GM19468 (cell line): ENCODE results near the gene SS18L1.

Source experiments
- ATAC-seq: cut with Tn5 transposase; IDR thresholded peaks from one replicate; pipeline ENCODE4 v1.9.1; 2021; ENCODE audit warnings: mild to moderate bottlenecking, moderate library complexity, moderate number of reproducible peaks; ENCODE audit not compliant: unreplicated experiment; ENCODE audit errors: extremely low read depth

SS18L1 gene

DNA sequence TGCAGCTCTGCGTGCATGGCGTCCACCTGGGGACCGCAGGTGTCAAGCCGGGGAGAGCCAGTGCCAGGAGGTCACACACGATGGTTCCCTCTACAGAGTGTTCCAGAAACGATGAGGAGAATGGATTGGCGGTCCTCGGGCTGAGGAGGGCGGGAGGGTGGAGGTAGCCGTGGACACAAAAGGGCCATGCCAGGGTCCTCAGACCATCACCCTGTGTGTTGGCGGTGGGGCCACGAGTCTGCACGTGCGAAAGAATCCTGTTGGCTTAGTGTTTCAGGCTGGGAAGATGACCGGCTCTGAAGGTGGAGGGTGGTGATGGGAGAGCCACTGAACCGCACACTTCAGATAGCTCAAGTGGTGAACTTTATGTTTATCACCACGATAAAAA, 62.8 kb downstream of the SS18L1 start:
- no peak for ATAC-seq

GRCh38 chr20:62208061-62208794, 64.7 kb downstream of the SS18L1 start:
- no peak for ATAC-seq

- no peak for ATAC-seq
Observed at GRCh38 chr20:62208795-62209755, 65.5 kb downstream of the SS18L1 start.

DNA sequence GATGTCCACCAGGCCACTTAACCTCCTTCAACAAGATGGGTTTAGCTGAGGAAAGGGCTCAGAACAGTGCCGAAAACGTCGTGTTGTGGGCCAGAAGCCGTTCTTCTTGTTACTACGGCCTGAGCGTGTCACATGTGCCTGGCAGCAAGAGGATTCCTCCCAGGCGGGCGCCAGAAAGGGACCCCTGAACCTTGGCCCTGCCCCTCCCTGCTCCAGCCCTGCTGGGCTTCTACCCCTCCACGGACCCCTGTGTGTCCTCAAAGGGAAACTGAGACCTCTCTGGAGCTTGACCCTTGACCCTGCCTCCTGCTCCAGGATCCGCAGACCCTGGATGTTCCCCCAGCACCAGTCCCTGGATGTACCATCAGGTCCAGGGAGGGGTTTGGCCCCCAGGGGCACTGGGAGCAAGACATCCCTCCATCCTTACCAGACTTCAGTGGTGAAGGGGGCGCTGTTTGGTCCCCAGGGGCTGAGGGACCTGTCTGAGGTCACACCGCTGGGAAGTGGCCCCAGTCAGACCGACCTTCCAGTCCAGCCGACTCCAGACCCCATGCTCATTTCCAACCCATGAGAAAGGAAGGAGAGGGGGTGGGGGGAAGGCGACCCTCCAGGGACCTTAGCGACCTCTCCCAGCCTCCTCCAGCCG, 66.4 kb downstream of the SS18L1 start:
- ATAC-seq, result no peak

GRCh38 chr20:62210496-62210855, 66.9 kb downstream of the SS18L1 start:
- ATAC-seq, result no peak

- no peak for ATAC-seq
Observed at GRCh38 chr20:62211216-62211615, 67.6 kb downstream of the SS18L1 start.

DNA sequence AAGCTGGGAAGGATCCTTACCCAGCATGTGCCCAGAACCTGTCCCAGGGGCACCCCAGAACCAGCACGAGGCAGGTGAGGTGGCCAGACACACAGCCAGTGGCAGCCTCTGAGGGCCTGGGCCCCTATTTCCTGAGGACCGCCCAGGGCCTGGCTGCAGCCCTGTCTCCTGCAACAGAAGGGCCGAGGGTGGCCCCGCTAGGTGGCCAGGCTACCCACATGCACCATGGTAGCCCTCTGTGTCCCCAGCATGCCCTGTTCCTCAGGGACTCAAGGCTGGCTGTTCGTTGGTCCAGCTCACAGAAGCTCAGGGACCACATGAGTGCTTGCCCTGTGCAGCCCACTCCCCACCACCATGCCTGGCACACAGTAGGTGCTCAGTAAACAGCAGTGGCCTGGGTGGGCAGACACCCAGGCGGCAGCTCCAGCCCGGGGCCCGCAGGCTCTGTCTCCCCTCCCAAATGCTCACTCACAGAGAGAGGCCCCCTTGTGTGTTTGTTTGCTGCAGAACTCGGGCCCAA, 68.3 kb downstream of the SS18L1 start:
- ATAC-seq, result no peak

DNA sequence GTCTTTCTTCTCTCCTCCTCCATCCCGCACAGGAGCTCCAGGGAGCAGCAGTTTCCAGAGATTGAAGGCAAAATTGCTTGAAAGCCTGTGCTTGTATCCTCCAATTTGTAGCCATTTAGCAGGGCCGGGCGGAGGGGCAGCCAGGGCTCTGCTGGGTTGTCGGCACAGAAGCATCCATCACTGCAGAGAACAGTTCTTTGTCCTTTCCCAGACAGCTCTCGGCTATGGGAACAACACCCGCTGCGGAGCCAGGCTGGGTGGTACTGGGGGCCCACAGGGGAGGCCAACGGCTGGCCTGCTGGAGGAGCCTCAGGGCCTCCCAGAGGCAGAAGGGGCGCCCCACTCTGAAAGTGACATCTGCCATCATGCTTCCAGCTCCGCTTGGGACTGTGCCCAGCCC, 68.7 kb downstream of the SS18L1 start:
- no peak for ATAC-seq

DNA sequence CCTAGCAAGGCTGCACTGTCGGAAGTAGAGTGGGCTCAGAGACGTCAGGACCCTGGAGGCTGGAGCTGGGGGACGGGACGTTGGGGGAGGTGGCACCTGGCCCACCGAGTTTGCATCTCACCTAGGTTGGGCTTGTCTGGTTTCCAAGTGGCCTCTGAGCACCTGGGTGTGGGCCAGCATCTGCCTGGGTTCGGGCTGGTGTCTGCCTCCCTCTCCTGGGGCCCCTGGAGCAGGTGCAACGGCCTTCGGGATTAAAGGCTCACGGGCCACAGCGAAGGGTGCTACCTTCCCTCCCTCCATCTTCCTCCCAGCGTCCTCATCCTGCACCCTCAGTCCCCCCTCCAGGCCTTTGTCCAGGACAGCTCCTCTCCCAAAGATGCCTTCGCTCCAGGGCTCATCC, 70.5 kb downstream of the SS18L1 start:
- no peak for ATAC-seq

- ATAC-seq, result no peak
Observed at GRCh38 chr20:62215020-62215990, 71.7 kb downstream of the SS18L1 start.

DNA sequence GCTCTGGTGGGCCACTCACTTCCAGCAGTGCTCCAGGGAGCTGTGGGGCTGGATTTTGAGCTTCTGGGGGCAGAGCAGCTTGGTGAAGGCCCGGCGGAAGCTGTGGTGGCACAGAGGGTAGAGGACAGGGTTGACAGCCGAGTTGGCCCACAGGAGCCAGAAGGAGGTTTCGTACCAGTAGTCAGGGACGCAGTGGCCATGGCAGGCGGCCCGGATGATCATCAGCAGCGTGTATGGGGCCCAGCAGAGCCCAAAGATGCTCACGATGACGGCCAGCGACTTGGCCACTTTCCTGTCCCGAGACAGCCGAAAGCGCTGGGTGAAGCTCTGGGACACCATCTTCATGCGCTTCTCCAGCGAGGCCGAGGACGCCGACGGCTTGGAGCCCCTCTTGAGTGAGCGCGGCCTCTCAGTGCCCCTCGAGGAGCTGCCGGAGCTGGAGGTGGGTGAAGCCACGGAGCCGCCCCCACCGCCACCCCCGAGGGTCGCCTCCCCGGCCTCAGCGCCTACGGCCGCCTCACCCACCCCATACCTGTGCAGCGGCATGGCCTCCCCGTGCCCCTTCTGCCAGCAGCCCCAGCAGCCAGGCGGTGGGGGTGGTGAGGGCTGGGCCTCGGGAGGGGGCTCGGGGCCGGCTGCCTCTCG, 72.5 kb downstream of the SS18L1 start:
- no peak for ATAC-seq

DNA sequence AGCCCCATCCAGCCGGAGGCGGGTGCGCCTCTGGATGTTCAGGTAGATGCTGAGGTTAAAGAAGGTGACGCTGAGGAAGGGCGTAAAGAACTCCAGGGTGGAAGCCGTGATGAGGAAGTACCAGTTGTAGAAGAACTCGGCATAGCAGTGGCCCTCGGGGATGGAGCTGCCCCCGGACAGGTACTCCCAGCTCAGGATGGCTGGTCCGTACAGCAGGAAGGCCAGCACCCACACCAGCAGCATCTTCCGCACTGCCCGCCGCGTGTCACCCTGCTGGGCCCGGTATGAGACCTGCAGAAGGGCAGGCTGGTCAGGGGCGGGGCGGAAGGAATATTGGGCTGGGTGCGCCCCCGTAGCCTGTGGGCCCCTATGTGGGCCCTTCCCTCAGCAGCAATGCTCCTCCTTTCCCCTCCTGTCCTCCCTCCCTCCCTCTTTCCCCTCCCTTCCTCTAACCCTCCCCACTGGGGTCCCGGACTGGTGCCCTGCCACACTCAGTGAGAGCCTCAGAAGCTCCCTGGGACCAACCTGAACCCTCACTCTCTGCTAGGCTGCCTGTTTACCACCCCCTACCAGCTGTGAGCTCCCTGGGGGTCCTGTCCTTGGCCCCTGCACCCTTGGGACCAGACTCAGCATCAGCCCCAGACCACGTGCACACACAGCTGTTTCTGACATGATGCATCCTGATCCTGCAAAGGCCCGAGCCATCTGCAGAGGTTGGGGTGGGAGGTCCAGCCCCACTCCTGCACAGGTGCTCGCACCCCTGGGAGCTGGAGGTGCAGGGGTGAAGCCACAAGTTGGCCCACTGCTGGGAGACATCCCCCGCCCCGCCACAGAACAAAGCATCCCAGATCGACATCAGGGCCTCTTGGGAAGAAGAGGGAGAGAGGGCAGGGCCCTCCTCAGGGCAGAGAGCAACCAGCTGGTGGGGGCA, 73.3 kb downstream of the SS18L1 start:
- no peak for ATAC-seq

DNA sequence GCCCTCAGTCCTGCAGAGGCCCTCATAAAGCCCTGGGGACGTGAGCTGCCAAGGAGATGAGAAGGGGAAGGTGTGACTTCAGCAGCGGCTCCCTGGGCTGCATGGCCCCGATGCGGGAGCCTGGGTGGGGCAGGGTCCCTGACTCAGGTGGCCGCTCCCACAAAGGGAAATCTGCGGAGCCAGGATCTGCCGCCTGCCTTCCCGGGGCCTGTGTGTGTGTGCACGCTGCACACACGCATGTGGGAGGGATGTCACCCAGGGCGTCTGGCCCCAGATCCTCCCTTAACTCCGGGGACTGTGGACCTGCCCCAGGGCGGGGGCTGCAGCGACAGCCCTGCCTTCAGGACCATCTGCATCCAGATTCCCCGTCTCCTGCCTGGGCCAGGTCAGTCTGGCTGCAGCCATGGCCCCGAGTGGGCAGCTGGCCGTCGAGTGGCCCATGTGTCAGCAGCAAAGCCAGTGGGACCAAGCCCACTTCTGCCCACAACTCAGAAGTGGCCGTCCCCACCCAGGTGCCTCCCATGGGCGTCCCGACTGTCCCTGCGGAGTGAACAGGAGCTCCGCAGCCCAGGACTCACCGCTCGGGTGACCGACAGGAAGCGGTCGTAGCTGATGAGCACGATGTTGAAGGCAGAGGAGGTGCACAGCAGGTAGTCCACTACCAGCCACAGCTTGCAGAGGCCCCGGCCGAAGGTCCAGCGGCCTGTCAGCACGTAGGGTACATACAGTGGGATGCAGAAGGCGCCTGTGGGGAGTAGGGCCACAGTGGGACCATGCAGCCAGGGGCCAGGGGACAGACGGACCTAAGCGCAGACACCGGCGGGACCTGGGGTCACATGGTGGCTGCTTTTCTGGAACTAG, 74.6 kb downstream of the SS18L1 start:
- ATAC-seq, result no peak

- ATAC-seq, result no peak
Observed at GRCh38 chr20:62219101-62219991, 75.8 kb downstream of the SS18L1 start.

- no peak for ATAC-seq
Observed at GRCh38 chr20:62219992-62220665, 76.6 kb downstream of the SS18L1 start, which contains the start of gene HRH3. HRH3 (minus strand) TSS chr20:62220278; CDS start chr20:62219970, 308 bp downstream.
